ENCODE measurements around the gene TBX15. TPM values are rescaled to one million over a fixed set of nuclear protein-coding genes. Genes with fewer than 3 reads are reported as not detected.

The TBX15 gene
- total and polyA plus RNA-seq, 4 donors: 0.07 to 0.31 (median 0.24) TPM

DNA sequence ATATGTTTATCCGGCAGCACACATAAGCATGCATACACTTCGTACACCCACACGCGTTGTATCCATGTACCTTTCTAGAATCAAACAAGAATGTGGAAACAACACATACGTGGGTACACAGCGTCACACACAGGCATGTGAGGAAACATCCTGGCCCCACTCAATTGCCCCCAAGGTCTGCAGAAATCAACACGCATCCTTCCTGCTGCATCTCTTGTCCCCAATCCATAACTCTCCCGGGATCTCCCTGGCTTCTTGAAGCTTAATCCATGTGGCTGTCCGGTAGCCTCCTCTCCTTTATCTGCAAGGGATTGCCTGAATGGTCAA lies 5.5 kb upstream of the TBX15 start:
- TF ChIP-seq, protein P1, sequence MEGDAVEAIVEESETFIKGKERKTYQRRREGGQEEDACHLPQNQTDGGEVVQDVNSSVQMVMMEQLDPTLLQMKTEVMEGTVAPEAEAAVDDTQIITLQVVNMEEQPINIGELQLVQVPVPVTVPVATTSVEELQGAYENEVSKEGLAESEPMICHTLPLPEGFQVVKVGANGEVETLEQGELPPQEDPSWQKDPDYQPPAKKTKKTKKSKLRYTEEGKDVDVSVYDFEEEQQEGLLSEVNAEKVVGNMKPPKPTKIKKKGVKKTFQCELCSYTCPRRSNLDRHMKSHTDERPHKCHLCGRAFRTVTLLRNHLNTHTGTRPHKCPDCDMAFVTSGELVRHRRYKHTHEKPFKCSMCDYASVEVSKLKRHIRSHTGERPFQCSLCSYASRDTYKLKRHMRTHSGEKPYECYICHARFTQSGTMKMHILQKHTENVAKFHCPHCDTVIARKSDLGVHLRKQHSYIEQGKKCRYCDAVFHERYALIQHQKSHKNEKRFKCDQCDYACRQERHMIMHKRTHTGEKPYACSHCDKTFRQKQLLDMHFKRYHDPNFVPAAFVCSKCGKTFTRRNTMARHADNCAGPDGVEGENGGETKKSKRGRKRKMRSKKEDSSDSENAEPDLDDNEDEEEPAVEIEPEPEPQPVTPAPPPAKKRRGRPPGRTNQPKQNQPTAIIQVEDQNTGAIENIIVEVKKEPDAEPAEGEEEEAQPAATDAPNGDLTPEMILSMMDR (IDR thresholded peaks at IDR 0.05; ENCODE audit: control extremely low read depth, extremely low read depth): no peak
- H3K27ac ChIP-seq (ENCODE audit: low read depth in 1 of 2, low read length in 1 of 2): no peak overlapping the region
- H3K9ac ChIP-seq (ENCODE audit: insufficient read depth in 1 of 2, low read length in 2 of 2): no peak overlapping the region
- H3K9me3 ChIP-seq (ENCODE audit: control insufficient read depth in 4 of 4, insufficient read depth in 3 of 4, low read length in 3 of 4): peaks cover 0 to 20% (median 0%) of the 10 kb centered on the region in 4 donors
- no peaks in the 10 kb centered on the region for H3K36me3 ChIP-seq (ENCODE audit: control insufficient read depth in 4 of 4, insufficient read depth in 4 of 4, low read length in 4 of 4)
- ATAC-seq (ENCODE audit: insufficient read depth, low FRiP score): no peak
- WGBS, 2 donors: 8 to 15% methylated on average over 9 of the region's 9 CpGs
- no peak overlapping the region for H3K4me3 ChIP-seq
- peaks cover 23 to 99% (median 98%) of the 10 kb centered on the region in 3 donors for H3K27me3 ChIP-seq (ENCODE audit: control insufficient read depth in 3 of 3, insufficient read depth in 3 of 3, low read length in 2 of 3)
- peak in 1 of 3 donors; percentile 20 for DNase-seq
- H3K4me1 ChIP-seq (ENCODE audit: control insufficient read depth in 5 of 5, insufficient read depth in 5 of 5, low read length in 5 of 5): peaks cover 0 to 12% (median 3%) of the 10 kb centered on the region in 5 donors

DNA sequence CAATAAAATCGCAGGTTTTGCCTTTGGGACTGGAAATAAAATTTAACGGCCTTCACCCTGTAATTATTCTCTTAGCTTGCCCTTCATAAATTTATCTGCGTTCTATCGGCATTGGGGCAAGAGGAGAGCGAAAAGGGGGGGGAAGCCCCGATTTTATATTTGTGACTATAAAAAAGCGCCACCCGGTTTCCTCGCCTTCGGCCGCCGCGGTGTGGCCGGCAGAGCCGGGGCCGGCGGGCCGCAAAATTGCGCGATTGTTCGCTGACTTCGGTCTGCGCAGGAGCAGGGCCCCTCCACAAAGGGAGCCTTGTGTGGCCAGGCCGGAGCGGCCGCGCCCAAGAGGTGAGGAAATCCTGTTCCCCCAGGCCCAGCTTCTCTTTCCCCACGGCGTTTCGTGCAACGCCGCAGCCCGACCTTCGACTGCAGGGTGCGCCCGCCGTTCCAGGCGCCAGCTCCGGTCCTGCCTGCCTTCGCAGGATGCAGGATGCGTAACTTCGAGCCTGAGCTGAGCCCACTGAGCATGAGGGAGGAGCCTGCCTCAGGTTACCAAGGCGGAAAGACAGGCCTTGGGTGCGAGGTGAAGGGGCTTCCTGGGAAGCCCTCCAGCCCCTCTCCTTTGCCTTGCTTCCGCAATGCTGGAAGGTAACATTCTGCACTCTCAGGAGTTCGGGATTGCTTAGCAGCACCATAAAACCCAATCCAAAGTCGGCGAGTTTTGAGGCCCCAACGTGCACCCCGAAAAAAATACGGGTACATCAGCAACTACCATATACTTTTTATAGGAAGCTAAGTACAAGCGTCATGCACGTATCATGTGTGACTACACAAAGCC lies 4.9 kb upstream of the TBX15 start:
- 5 to 9% methylated on average over 53 of the region's 53 CpGs for WGBS, 2 donors
- ATAC-seq (ENCODE audit: insufficient read depth, low FRiP score) (no peak), DNase-seq (peak in 2 of 3 donors; percentile 32 to 40)
- Histone ChIP-seq H3K4me1 (ENCODE audit: control insufficient read depth in 5 of 5, insufficient read depth in 5 of 5, low read length in 5 of 5) (peaks cover 0 to 17% (median 3%) of the 10 kb centered on the region in 5 donors), H3K4me3 (no peak overlapping the region), H3K9ac (ENCODE audit: insufficient read depth in 1 of 2, low read length in 2 of 2) (no peak overlapping the region), H3K9me3 (ENCODE audit: control insufficient read depth in 4 of 4, insufficient read depth in 3 of 4, low read length in 3 of 4) (peaks cover 0 to 20% (median 0%) of the 10 kb centered on the region in 4 donors), H3K27me3 (ENCODE audit: control insufficient read depth in 3 of 3, insufficient read depth in 3 of 3, low read length in 2 of 3) (peaks cover 24 to 99% (median 98%) of the 10 kb centered on the region in 3 donors), H3K36me3 (ENCODE audit: control insufficient read depth in 4 of 4, insufficient read depth in 4 of 4, low read length in 4 of 4) (no peaks in the 10 kb centered on the region), H3K27ac (ENCODE audit: low read depth in 1 of 2, low read length in 1 of 2) (no peak overlapping the region)
- TF ChIP-seq, protein P1 (IDR thresholded peaks at IDR 0.05; ENCODE audit: control extremely low read depth, extremely low read depth): no peak

DNA sequence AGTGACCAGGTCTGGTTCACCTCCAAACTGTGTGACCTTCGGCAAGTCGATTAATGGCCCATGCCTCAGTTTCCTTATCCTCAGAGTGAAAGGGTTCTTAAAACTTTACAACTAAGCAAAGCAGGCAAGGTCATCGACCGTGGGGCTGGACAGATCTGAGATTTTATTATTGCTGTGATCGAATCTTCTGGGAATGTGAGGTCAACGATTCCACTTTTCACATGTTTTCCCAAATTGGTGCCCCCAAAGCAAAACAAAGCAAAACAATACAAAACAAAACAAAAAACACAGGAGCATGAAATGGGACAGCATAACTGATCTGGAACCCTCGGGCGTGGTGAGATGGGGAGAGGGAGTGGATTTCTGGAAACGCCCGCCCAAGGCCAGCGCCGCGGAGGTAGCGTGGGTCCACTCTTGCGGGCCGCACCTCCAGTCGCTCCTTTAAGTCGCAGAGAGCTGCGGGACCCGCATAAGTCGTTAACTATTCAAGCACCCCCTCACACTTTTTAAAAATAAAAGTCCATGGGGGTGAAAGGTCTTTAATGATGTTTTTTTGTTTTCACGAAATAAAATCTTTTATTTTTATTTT lies 4.2 kb upstream of the TBX15 start:
- H3K4me3 ChIP-seq: no peak overlapping the region
- TF ChIP-seq, protein P1 (IDR thresholded peaks at IDR 0.05; ENCODE audit: control extremely low read depth, extremely low read depth): no peak
- H3K36me3 ChIP-seq (ENCODE audit: control insufficient read depth in 4 of 4, insufficient read depth in 4 of 4, low read length in 4 of 4): no peaks in the 10 kb centered on the region
- no peak for ATAC-seq (ENCODE audit: insufficient read depth, low FRiP score)
- H3K9me3 ChIP-seq (ENCODE audit: control insufficient read depth in 4 of 4, insufficient read depth in 3 of 4, low read length in 3 of 4): peaks cover 0 to 24% (median 0%) of the 10 kb centered on the region in 4 donors
- H3K27ac ChIP-seq (ENCODE audit: low read depth in 1 of 2, low read length in 1 of 2): no peak overlapping the region
- no peak for DNase-seq
- H3K9ac ChIP-seq (ENCODE audit: insufficient read depth in 1 of 2, low read length in 2 of 2): no peak overlapping the region
- H3K4me1 ChIP-seq (ENCODE audit: control insufficient read depth in 5 of 5, insufficient read depth in 5 of 5, low read length in 5 of 5): peaks cover 0 to 24% (median 7%) of the 10 kb centered on the region in 5 donors
- peaks cover 25 to 99% (median 94%) of the 10 kb centered on the region in 3 donors for H3K27me3 ChIP-seq (ENCODE audit: control insufficient read depth in 3 of 3, insufficient read depth in 3 of 3, low read length in 2 of 3)
- WGBS, 2 donors: 12 to 14% methylated on average over 22 of the region's 22 CpGs

Measured in lung (tissue), 12 donors.